GM13977 (cell line): ENCODE measurements around the gene AFTPH.

Source experiments
- DNase-seq: peaks from one replicate; pipeline ENCODE4 v3.0.0; 2012; ENCODE audit warnings: low spot score
- CTCF ChIP-seq: IDR thresholded peaks from 2 replicates; pipeline ENCODE4 v1.5.1; 2012; ENCODE audit warnings: mild to moderate bottlenecking, control low read depth; ENCODE audit not compliant: insufficient read depth; ENCODE audit errors: extremely low read depth, missing control alignments
- in situ Hi-C: fragments of 300-500 bp; cut with MboI; formaldehyde crosslinking; loops from one replicate; pipeline ENCODE4 v1.12.0; 2022; ENCODE audit warnings: low sequenced_read_pairs, low pct_unique_long_range_greater_than_20kb, mixed read lengths, inconsistent platforms; ENCODE audit not compliant: unreplicated experiment

Gene AFTPH

GRCh38 chr2:64523666-64524603 is at the start of gene AFTPH:
TSS of gene AFTPH (plus strand) at chr2:64524328. CDS start at chr2:64551475, 27,147 bp downstream.
- TF ChIP-seq CTCF: peak; percentile 10
- DNase-seq: peak; percentile 98
- in situ Hi-C loops: loop anchor here (10.0 kb wide), 1 partner anchor 341 kb away; no protein-coding TSS in a partner anchor

GRCh38 chr2:64474636-64475035 is 49.5 kb upstream of the AFTPH start:
- in situ Hi-C loops: no loop called here
- DNase-seq: no peak
- TF ChIP-seq CTCF: no peak

- no peak for TF ChIP-seq CTCF
- in situ Hi-C loops: no loop called here
- no peak for DNase-seq
Measured at GRCh38 chr2:64477037-64477436, 47.1 kb upstream of the AFTPH start.

- no peak for DNase-seq
- no peak for TF ChIP-seq CTCF
- in situ Hi-C loops: no loop called here
Measured at GRCh38 chr2:64477979-64478378, 46.1 kb upstream of the AFTPH start.

- DNase-seq: no peak
- in situ Hi-C loops: no loop called here
- TF ChIP-seq CTCF: no peak
Measured at GRCh38 chr2:64478502-64479230, 45.5 kb upstream of the AFTPH start.

GRCh38 chr2:64479259-64480117 is 44.6 kb upstream of the AFTPH start:
- TF ChIP-seq CTCF: no peak
- no peak for DNase-seq
- in situ Hi-C loops: loop anchor here (10.0 kb wide), 2 partner anchors 155 to 425 kb away; no protein-coding TSS in a partner anchor
